ENCODE measurements around the gene ARL15.

- TF ChIP-seq POLR2AphosphoS5 (IDR thresholded peaks at IDR 0.05; ENCODE audit: control insufficient read depth, insufficient read depth, low read depth, low read length) (no peak), CREB3 (tag; conservative IDR thresholded peaks at IDR 0.05; ENCODE audit: low read depth) (no peak), CTCF (IDR thresholded peaks at IDR 0.05 in 2 of 3, conservative IDR thresholded peaks at IDR 0.05 in 1 of 3; ENCODE audit: insufficient read depth in 2 of 3, low read depth in 1 of 3, low read length in 3 of 3) (no peak), FIP1L1 (IDR thresholded peaks at IDR 0.05; ENCODE audit: low read depth, low read length, poor library complexity, severe bottlenecking) (no peak), LEF1 (IDR thresholded peaks at IDR 0.05) (no peak)
- TF ChIP-seq, protein P1, sequence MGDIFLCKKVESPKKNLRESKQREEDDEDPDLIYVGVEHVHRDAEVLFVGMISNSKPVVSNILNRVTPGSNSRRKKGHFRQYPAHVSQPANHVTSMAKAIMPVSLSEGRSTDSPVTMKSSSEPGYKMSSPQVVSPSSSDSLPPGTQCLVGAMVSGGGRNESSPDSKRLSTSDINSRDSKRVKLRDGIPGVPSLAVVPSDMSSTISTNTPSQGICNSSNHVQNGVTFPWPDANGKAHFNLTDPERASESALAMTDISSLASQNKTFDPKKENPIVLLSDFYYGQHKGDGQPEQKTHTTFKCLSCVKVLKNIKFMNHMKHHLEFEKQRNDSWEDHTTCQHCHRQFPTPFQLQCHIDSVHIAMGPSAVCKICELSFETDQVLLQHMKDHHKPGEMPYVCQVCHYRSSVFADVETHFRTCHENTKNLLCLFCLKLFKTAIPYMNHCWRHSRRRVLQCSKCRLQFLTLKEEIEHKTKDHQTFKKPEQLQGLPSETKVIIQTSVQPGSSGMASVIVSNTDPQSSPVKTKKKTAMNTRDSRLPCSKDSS (IDR thresholded peaks at IDR 0.05; ENCODE audit: low read depth, partially characterized antibody): no peak
Measured at GRCh38 chr5:53944981-53945380, 365.4 kb downstream of the ARL15 start.

All from K562 (cell line).